Measurements from ENCODE around the gene BHLHE41. TPM values are rescaled to one million over a fixed set of nuclear protein-coding genes. Genes with fewer than 3 reads are reported as not detected.
A peak's percentile ranks its signal among the peaks of the same experiment; 100 is the strongest.

BHLHE41 gene
- polyA plus RNA-seq, 1 of the 3 experiments (the other 2 are of a cell fraction) = 16.1 TPM

DNA sequence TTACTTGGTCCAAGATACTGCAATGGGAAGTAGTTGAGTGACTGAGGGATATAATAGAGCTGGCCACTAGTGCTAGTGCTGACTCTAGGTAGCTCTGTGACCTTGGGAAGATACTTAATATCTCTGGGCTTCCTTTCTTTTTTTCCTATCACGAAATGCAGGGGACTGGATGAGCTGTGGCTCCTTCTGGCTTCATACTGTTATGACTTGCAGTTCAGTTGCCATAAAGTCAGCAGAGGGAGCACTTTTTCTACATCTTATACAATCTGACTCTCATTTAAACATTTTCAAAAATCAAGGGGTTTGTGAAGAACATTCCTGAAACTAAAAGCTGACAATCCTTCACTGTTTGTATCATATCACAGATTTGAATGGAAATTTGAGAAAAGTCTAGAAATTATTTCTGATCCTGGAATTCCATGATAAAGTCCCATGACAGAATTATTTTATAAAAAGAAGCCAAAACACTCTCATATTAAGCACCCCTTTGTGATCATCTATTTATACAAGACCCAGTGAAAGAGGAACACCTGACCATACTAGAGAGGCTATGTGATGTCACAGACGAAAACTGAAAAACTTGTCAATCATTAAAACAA is 5.3 kb downstream of the BHLHE41 start (continued):
- TF ChIP-seq MEF2A (IDR thresholded peaks at IDR 0.05; ENCODE audit: borderline replicate concordance, low read depth) = no peak
- no peak for TF ChIP-seq FOXJ3 (CRISPR knock-in tag; IDR thresholded peaks at IDR 0.05)
- TF ChIP-seq, protein P1, sequence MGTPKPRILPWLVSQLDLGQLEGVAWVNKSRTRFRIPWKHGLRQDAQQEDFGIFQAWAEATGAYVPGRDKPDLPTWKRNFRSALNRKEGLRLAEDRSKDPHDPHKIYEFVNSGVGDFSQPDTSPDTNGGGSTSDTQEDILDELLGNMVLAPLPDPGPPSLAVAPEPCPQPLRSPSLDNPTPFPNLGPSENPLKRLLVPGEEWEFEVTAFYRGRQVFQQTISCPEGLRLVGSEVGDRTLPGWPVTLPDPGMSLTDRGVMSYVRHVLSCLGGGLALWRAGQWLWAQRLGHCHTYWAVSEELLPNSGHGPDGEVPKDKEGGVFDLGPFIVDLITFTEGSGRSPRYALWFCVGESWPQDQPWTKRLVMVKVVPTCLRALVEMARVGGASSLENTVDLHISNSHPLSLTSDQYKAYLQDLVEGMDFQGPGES (IDR thresholded peaks at IDR 0.05; ENCODE audit: low read depth, low read length) = no peak
- TF ChIP-seq NRF1 (IDR thresholded peaks at IDR 0.05; ENCODE audit: low read depth, low read length) = no peak
- TF ChIP-seq TCF12 (IDR thresholded peaks at IDR 0.05) = no peak
- TF ChIP-seq TAF1 (IDR thresholded peaks at IDR 0.05; ENCODE audit: borderline replicate concordance, low read depth, low read length) = no peak
- TF ChIP-seq CHD2 (IDR thresholded peaks at IDR 0.05; ENCODE audit: low read length, partially characterized antibody) = no peak
- no peak for TF ChIP-seq EP300 (IDR thresholded peaks at IDR 0.05; ENCODE audit: borderline replicate concordance in 1 of 2, low read depth in 1 of 2, low read length in 1 of 2)
- TF ChIP-seq, protein P2, sequence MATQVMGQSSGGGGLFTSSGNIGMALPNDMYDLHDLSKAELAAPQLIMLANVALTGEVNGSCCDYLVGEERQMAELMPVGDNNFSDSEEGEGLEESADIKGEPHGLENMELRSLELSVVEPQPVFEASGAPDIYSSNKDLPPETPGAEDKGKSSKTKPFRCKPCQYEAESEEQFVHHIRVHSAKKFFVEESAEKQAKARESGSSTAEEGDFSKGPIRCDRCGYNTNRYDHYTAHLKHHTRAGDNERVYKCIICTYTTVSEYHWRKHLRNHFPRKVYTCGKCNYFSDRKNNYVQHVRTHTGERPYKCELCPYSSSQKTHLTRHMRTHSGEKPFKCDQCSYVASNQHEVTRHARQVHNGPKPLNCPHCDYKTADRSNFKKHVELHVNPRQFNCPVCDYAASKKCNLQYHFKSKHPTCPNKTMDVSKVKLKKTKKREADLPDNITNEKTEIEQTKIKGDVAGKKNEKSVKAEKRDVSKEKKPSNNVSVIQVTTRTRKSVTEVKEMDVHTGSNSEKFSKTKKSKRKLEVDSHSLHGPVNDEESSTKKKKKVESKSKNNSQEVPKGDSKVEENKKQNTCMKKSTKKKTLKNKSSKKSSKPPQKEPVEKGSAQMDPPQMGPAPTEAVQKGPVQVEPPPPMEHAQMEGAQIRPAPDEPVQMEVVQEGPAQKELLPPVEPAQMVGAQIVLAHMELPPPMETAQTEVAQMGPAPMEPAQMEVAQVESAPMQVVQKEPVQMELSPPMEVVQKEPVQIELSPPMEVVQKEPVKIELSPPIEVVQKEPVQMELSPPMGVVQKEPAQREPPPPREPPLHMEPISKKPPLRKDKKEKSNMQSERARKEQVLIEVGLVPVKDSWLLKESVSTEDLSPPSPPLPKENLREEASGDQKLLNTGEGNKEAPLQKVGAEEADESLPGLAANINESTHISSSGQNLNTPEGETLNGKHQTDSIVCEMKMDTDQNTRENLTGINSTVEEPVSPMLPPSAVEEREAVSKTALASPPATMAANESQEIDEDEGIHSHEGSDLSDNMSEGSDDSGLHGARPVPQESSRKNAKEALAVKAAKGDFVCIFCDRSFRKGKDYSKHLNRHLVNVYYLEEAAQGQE (IDR thresholded peaks at IDR 0.05; ENCODE audit: low read depth, low read length) = peak; percentile 63; the same call in 1 of the 2 replicates
- no peak for TF ChIP-seq YY1 (IDR thresholded peaks at IDR 0.05; ENCODE audit: low read depth)
- TF ChIP-seq, protein P3, sequence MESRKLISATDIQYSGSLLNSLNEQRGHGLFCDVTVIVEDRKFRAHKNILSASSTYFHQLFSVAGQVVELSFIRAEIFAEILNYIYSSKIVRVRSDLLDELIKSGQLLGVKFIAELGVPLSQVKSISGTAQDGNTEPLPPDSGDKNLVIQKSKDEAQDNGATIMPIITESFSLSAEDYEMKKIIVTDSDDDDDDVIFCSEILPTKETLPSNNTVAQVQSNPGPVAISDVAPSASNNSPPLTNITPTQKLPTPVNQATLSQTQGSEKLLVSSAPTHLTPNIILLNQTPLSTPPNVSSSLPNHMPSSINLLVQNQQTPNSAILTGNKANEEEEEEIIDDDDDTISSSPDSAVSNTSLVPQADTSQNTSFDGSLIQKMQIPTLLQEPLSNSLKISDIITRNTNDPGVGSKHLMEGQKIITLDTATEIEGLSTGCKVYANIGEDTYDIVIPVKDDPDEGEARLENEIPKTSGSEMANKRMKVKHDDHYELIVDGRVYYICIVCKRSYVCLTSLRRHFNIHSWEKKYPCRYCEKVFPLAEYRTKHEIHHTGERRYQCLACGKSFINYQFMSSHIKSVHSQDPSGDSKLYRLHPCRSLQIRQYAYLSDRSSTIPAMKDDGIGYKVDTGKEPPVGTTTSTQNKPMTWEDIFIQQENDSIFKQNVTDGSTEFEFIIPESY (IDR thresholded peaks at IDR 0.05; ENCODE audit: borderline replicate concordance, low read depth) = no peak
- TF ChIP-seq POLR2AphosphoS5 (IDR thresholded peaks at IDR 0.05; ENCODE audit: low read depth, low read length) = no peak
- no peak for TF ChIP-seq FOSL2 (IDR thresholded peaks at IDR 0.05; ENCODE audit: borderline replicate concordance, low read depth)
- TF ChIP-seq EZH2phosphoT487 (IDR thresholded peaks at IDR 0.05; ENCODE audit: borderline replicate concordance, low read depth) = no peak
- no peak for TF ChIP-seq MXI1 (IDR thresholded peaks at IDR 0.05; ENCODE audit: low read depth, low read length)
- no peak for TF ChIP-seq RCOR1 (IDR thresholded peaks at IDR 0.05; ENCODE audit: low read length)
- TF ChIP-seq, protein P4, sequence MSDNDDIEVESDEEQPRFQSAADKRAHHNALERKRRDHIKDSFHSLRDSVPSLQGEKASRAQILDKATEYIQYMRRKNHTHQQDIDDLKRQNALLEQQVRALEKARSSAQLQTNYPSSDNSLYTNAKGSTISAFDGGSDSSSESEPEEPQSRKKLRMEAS (IDR thresholded peaks at IDR 0.05; ENCODE audit: low read depth) = no peak
